ENCODE data around the gene RNU5D-1. TPM values are rescaled to one million over a fixed set of nuclear protein-coding genes. Genes with fewer than 3 reads are reported as not detected.
"Not testable (repeated sequence)": the region's sequence is repeated elsewhere in the genome, so short reads cannot be mapped to it uniquely, and the experiment has no call there.

Gene RNU5D-1
- total RNA-seq, 1 donor: not detected

DNA sequence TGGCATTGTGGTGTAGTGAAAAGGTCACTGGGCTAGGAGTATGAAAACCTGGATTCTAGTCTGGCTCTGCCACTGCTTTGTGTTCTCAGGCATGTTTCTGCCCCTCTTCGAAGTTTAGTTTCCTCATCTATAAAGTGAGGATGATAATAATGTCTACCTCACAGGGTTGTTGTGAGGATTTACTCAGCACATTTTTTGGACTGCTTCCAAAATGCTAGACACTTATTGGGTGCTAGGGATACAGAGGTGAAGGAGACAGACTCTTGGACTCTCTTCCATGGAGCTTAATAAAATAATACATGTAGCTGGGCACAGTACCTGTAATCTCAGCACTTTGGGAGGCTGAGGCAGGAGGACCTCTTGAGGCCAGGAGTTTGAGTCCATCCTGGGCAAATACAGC lies 12.2 kb upstream of the RNU5D-1 start:
- H3K4me3 ChIP-seq (ENCODE audit: low read depth, low read length): no peak overlapping the region
- TF ChIP-seq, protein P1, sequence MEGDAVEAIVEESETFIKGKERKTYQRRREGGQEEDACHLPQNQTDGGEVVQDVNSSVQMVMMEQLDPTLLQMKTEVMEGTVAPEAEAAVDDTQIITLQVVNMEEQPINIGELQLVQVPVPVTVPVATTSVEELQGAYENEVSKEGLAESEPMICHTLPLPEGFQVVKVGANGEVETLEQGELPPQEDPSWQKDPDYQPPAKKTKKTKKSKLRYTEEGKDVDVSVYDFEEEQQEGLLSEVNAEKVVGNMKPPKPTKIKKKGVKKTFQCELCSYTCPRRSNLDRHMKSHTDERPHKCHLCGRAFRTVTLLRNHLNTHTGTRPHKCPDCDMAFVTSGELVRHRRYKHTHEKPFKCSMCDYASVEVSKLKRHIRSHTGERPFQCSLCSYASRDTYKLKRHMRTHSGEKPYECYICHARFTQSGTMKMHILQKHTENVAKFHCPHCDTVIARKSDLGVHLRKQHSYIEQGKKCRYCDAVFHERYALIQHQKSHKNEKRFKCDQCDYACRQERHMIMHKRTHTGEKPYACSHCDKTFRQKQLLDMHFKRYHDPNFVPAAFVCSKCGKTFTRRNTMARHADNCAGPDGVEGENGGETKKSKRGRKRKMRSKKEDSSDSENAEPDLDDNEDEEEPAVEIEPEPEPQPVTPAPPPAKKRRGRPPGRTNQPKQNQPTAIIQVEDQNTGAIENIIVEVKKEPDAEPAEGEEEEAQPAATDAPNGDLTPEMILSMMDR (IDR thresholded peaks at IDR 0.05; ENCODE audit: insufficient read depth, low read depth, low read length): no peak
- DNase-seq (ENCODE audit: low read depth): no peak

DNA sequence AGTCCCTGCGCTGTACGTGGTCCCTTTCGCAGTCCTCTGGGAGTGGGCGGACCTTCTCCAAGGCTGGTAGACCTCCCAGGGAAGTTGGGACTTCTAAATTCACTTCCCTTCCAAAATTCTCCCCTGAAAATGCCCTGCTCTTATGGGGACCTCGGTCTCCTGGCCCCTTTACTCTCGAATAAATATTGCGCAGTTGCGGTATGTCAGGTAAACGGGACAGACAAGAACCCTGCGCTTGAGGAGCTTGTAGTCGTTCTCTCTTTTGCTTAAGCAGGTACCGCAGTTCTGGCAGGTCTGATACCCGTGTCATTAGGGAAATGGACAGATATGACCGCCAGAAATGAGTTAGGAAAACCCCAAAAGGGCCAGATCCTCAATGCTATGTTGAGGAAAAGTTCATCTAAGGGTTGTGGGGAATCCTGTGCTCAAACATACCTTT lies 9.2 kb upstream of the RNU5D-1 start:
- no peak for DNase-seq (ENCODE audit: low read depth)
- H3K4me3 ChIP-seq (ENCODE audit: low read depth, low read length): peak overlapping the region; percentile 93
- TF ChIP-seq, protein P1 (IDR thresholded peaks at IDR 0.05; ENCODE audit: insufficient read depth, low read depth, low read length): no peak

DNA sequence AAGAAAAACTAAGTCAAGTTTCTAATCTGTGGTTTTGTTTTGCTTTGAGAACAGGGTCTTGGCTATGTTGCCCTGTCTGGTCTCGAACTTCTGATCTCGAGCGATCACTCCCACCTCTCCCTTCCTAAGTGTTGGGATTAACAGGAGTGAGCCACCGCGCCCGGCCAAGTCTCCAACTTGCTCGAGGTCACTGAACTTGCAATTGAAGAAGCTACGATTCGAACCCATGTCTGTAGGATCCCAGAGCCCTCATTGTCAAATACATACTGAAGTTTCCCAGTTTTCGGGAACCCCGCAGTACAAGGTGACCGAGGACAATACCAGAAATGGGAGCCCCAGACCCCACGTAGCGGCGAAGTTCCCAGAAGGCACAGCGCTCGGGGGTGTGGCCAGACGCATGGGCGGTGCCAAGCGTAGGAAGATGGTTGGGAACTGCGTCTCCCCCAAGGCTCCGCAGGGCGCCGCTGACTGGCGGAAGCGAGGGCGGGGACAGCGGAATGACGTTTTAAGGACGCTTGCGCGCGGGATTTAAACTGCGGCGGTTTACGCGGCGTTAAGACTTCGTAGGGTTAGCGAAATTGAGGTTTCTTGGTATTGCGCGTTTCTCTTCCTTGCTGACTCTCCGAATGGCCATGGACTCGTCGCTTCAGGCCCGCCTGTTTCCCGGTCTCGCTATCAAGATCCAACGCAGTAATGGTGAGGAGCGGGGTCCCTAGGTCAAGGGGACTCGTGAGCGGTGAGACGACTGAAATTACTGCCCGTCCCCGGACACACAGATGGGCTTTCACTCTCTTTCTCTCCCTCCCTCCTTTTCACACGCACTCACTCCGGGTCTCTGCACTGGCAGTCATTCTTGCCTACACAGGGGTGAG lies 8.6 kb upstream of the RNU5D-1 start, which contains the start of gene KIF2C:
KIF2C (plus strand) TSS at position 531 of the 872 bp plus-strand sequence; CDS start at position 627, 96 bp downstream.
- peak within 1 kb of the TSS; percentile 93 for H3K4me3 ChIP-seq (ENCODE audit: low read depth, low read length)
- DNase-seq (ENCODE audit: low read depth): peak; percentile 97
- TF ChIP-seq, protein P1 (IDR thresholded peaks at IDR 0.05; ENCODE audit: insufficient read depth, low read depth, low read length): no peak

DNA sequence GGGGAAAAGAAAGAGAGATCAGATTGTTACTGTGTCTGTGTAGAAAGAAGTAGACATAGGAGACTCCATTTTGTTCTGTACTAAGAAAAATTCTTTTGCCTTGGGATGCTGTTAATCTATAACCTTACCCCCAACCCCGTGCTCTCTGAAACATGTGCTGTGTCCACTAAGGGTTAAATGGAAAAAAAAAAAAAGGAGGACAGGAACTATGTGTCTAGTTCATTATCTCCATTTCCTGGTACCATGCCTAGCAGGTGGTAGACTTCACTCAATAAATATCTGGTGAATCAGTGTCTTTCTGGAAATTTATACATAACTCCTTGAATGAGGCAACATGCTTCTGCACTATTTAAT lies 8.0 kb upstream of the RNU5D-1 start:
- H3K4me3 ChIP-seq (ENCODE audit: low read depth, low read length): peak overlapping the region; percentile 93
- not testable (repeated sequence) for DNase-seq (ENCODE audit: low read depth)

DNA sequence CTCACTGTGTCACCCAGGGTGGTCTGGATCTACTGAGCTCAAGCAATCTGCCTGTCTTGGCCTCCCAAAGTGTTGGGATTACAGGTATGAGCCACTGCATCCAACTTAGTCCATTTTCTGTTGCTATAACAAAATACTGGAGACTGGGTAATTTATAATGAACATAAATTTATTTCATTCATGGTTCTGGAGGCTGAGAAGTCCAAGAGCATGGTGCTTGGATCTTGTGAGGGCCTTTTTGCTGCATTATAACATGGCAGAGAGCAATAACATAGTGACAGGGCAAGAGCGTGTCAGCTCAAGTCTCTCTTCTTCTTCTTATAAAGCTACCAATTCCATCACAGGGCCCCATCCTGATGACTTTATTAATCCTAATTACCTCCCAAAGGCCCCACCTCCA lies 5.0 kb upstream of the RNU5D-1 start:
- no peak for DNase-seq (ENCODE audit: low read depth)
- TF ChIP-seq, protein P1 (IDR thresholded peaks at IDR 0.05; ENCODE audit: insufficient read depth, low read depth, low read length): no peak
- H3K4me3 ChIP-seq (ENCODE audit: low read depth, low read length): no peak overlapping the region

DNA sequence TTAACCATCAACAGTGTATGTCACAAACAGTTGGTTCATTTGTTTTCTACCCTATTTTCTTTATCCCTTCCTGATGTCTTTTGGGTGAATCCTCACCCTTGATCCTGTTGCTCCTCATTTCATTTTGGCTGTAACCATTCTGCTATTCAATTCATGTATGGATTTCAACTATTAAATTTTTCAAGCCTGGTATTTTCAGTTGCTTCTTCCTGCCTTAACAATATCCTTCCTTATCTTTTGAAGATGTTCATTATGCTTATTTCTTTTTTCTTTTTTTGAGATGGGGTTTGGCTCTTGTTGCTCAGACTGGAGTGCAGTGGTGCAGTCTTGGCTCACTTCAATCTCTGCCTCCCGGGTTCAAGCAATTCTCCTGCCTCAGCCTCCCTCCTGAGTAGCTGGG lies 2.8 kb upstream of the RNU5D-1 start:
- H3K4me3 ChIP-seq (ENCODE audit: low read depth, low read length): no peak overlapping the region

DNA sequence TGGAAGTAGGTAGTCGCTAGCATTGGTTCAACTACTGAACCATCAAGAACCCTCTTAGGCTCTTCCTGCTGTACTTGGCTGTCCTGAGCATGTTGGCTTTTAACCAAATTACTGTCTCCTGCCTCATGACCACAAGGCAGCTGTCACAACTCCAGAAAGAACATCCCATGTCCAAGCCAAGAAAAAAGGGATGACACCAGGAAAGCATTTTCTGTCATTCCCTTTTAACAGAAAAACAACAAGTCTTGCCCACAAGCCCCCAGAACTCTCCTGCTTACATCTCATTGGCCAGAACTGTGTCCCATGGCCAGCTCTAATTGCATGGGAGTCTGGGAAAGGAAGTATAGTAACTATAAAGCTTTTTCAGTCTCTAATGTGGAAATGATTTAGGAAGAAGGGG lies 2.4 kb upstream of the RNU5D-1 start:
- DNase-seq (ENCODE audit: low read depth): peak; percentile 39
- H3K4me3 ChIP-seq (ENCODE audit: low read depth, low read length): no peak overlapping the region
- TF ChIP-seq, protein P1 (IDR thresholded peaks at IDR 0.05; ENCODE audit: insufficient read depth, low read depth, low read length): no peak

More for the DNA sequence above, 2.8 kb upstream of the RNU5D-1 start:
- TF ChIP-seq, protein P1 (IDR thresholded peaks at IDR 0.05; ENCODE audit: insufficient read depth, low read depth, low read length): no peak
- DNase-seq (ENCODE audit: low read depth): no peak
